PC-3 (cell line): Measurements from ENCODE around the gene ASTN2. TPM values are rescaled to one million over a fixed set of nuclear protein-coding genes. Genes with fewer than 3 reads are reported as not detected.
"Not testable (repeated sequence)": the region's sequence is repeated elsewhere in the genome, so short reads cannot be mapped to it uniquely, and the experiment has no call there.

Source experiments
- ATAC-seq: fragments of 200-7000 bp; cut with Tn5 transposase; 2 replicates; pipeline ENCODE4 v1.9.1; 2020; ENCODE audit warnings: mild to moderate bottlenecking, moderate library complexity
- BruUV-seq: library from RNA; stranded (reverse); fragments of 400-500 nt; replicated peaks from 2 replicates; lab custom pipeline; 2021; lab: Mats Ljungman, UMichigan
- CTCF ChIA-PET: fragments of 300-600 bp; sonication (Branson Sonifier 250); formaldehyde crosslinking; loops from one replicate; lab custom pipeline; 2022; ENCODE audit warnings: antibody characterized with exemption; lab: Charles Lee
- POLR2A ChIA-PET: fragments of 300-600 bp; sonication (Branson Sonifier 250); formaldehyde crosslinking; loops from one replicate; lab custom pipeline; 2022; ENCODE audit warnings: antibody characterized with exemption; ENCODE audit not compliant: unreplicated experiment; lab: Charles Lee
- DNase-seq: peaks from one replicate; pipeline ENCODE4 v3.0.0-alpha.2; 2015
- H2AFZ ChIP-seq: fragments of 300-600 bp; sonication (generic); 2 replicates; pipeline ENCODE4 v1.6.0; 2016; ENCODE audit warnings: antibody characterized with exemption, low read length
- H3F3A ChIP-seq: fragments of 300-600 bp; sonication (generic); one replicate; pipeline ENCODE4 v1.6.0; 2017; ENCODE audit warnings: antibody characterized with exemption, low read length, control low read depth, mild to moderate bottlenecking; ENCODE audit not compliant: unreplicated experiment
- H3K27ac ChIP-seq: fragments of 300-600 bp; sonication (generic); 2 replicates; pipeline ENCODE4 v1.5.1; 2016; ENCODE audit warnings: mild to moderate bottlenecking, low read length
- H3K27me3 ChIP-seq: fragments of 300-600 bp; sonication (generic); 2 replicates; pipeline ENCODE4 v1.6.1; 2016; ENCODE audit warnings: low read length, mixed read lengths
- H3K36me3 ChIP-seq: fragments of 300-600 bp; sonication (generic); 2 replicates; pipeline ENCODE4 v1.6.1; 2016; ENCODE audit warnings: low read depth, mixed run types, low read length, mixed read lengths
- H3K4me1 ChIP-seq: fragments of 300-600 bp; sonication (generic); 2 replicates; pipeline ENCODE4 v1.5.1; 2016; ENCODE audit warnings: low read length; ENCODE audit not compliant: insufficient read depth
- H3K4me2 ChIP-seq: fragments of 300-600 bp; sonication (generic); 2 replicates; pipeline ENCODE4 v1.6.0; 2016; ENCODE audit warnings: low read length
- H3K4me3 ChIP-seq: fragments of 300-600 bp; sonication (generic); 2 replicates; pipeline ENCODE4 v1.5.1; 2016; ENCODE audit warnings: mild to moderate bottlenecking, low read length, mixed read lengths
- H3K79me2 ChIP-seq: fragments of 300-600 bp; sonication (generic); 2 replicates; pipeline ENCODE4 v1.6.1; 2017; ENCODE audit warnings: low read length, mixed read lengths
- H3K9ac ChIP-seq: fragments of 300-600 bp; sonication (generic); 2 replicates; pipeline ENCODE4 v1.6.0; 2016; ENCODE audit warnings: mild to moderate bottlenecking, low read length
- H3K9me2 ChIP-seq: fragments of 300-600 bp; sonication (generic); replicated peaks from 2 replicates; pipeline ENCODE4 v1.6.1; 2016; ENCODE audit warnings: mixed run types, low read length, mixed read lengths
- H3K9me3 ChIP-seq: fragments of 300-600 bp; sonication (generic); 2 replicates; pipeline ENCODE4 v1.6.1; 2016; ENCODE audit warnings: low read length, mixed read lengths
- H4K20me1 ChIP-seq: fragments of 300-600 bp; sonication (generic); 2 replicates; pipeline ENCODE4 v1.6.1; 2016; ENCODE audit warnings: low read length, mixed read lengths
- CTCF ChIP-seq: fragments of 300-600 bp; sonication (generic); conservative IDR thresholded peaks from 2 replicates; pipeline ENCODE4 v1.5.1; 2017; ENCODE audit warnings: antibody characterized with exemption, low read depth, mild to moderate bottlenecking, low read length
- EZH2 ChIP-seq: fragments of 300-600 bp; sonication (generic); IDR thresholded peaks from one replicate; pipeline ENCODE4 v1.6.1; 2017; ENCODE audit warnings: antibody characterized with exemption, mild to moderate bottlenecking, low read length; ENCODE audit not compliant: unreplicated experiment
- EZH2phosphoT487 ChIP-seq: fragments of 300-600 bp; sonication (generic); IDR thresholded peaks from 2 replicates; pipeline ENCODE4 v1.6.1; 2018; ENCODE audit warnings: mild to moderate bottlenecking, antibody characterized with exemption, low read length, borderline replicate concordance
- intact Hi-C: fragments of 100-400 bp; cut with micrococcal nuclease; formaldehyde crosslinking; loops from 2 replicates; pipeline ENCODE4 v1.9.0; 2023
- total RNA-seq: library from RNA; depleted of rRNA; stranded (reverse); fragments of >200 nt; gene quantifications from 2 replicates; pipeline ENCODE4 v1.2.3, GENCODE V29; 2014

ASTN2 gene
- total RNA-seq, 1 experiment from 2014 or later = 3.5 TPM

- no peak overlapping the region for H3K4me2 ChIP-seq
- ChIA-PET POLR2A (no interaction called here), CTCF (no interaction called here)
- DNase-seq (peak; percentile 17), ATAC-seq (no peak)
- no peak overlapping the region for H3K4me3 ChIP-seq
- no peaks in the 10 kb centered on the region for H3F3A ChIP-seq
- BruUV-seq = no TSS peak
- no peak overlapping the region for H2AFZ ChIP-seq
- no peak overlapping the region for H3K9ac ChIP-seq
- H3K9me3 ChIP-seq = no peaks in the 10 kb centered on the region
- no peaks in the 10 kb centered on the region for H3K36me3 ChIP-seq
- H3K27ac ChIP-seq = no peak overlapping the region
- no peak for TF ChIP-seq EZH2
- TF ChIP-seq CTCF = no peak
- TF ChIP-seq EZH2phosphoT487 = no peak
- H3K4me1 ChIP-seq = no peaks in the 10 kb centered on the region
- no peaks in the 10 kb centered on the region for H3K27me3 ChIP-seq
- H4K20me1 ChIP-seq = no peaks in the 10 kb centered on the region
- intact Hi-C loops = no loop called here
- H3K9me2 ChIP-seq = no peaks in the 10 kb centered on the region
- no peaks in the 10 kb centered on the region for H3K79me2 ChIP-seq
Measured at GRCh38 chr9:116842658-116843057, 572.2 kb downstream of the ASTN2 start.

- BruUV-seq, H3K36me3 ChIP-seq, H3K79me2 ChIP-seq, H3K27me3 ChIP-seq, H3K4me3 ChIP-seq, H3K27ac ChIP-seq, H2AFZ ChIP-seq, H3K9me2 ChIP-seq, H3K9me3 ChIP-seq, DNase-seq, H3K9ac ChIP-seq, CTCF ChIA-PET, H3F3A ChIP-seq, ATAC-seq, intact Hi-C loops, H3K4me2 ChIP-seq, H4K20me1 ChIP-seq: not testable (repeated sequence)
- POLR2A ChIA-PET = interaction anchor here (0.7 kb wide), 1 partner anchor 14 kb away, joined by 30 read pairs; no protein-coding TSS in a partner anchor
- peaks cover 11% of the 10 kb centered on the region for H3K4me1 ChIP-seq
Measured at GRCh38 chr9:116838468-116838867, 576.4 kb downstream of the ASTN2 start.

- H3K4me2 ChIP-seq = peak overlapping the region; percentile 54
- 0 out of 2 replicates have a peak overlapping the region, but pooled peaks have one; percentile 18 for H3K4me3 ChIP-seq
- intact Hi-C loops = no loop called here
- H2AFZ ChIP-seq = no peak overlapping the region
- BruUV-seq = no TSS peak
- H3K9me2 ChIP-seq = no peaks in the 10 kb centered on the region
- POLR2A ChIA-PET = no interaction called here
- H3K4me1 ChIP-seq = peaks cover 11% of the 10 kb centered on the region
- CTCF ChIA-PET = no interaction called here
- no peaks in the 10 kb centered on the region for H3K36me3 ChIP-seq
- H3K9ac ChIP-seq = 0 out of 2 replicates have a peak overlapping the region, but pooled peaks have one; percentile 29
- H3K9me3 ChIP-seq = no peaks in the 10 kb centered on the region
- DNase-seq (peak; percentile 48), ATAC-seq (no peak)
- TF ChIP-seq EZH2phosphoT487 (no peak), CTCF (no peak), EZH2 (no peak)
- no peaks in the 10 kb centered on the region for H3K79me2 ChIP-seq
- H4K20me1 ChIP-seq = no peaks in the 10 kb centered on the region
- peak overlapping the region; percentile 56 for H3K27ac ChIP-seq
- H3K27me3 ChIP-seq = no peaks in the 10 kb centered on the region
- H3F3A ChIP-seq = no peaks in the 10 kb centered on the region
Measured at GRCh38 chr9:116837018-116837989, 577.6 kb downstream of the ASTN2 start.

- H4K20me1 ChIP-seq, POLR2A ChIA-PET: not testable (repeated sequence)
Measured at GRCh38 chr9:116830321-116830720, 584.5 kb downstream of the ASTN2 start.

More at GRCh38 chr9:116830321-116830720, 584.5 kb downstream of the ASTN2 start:
- H3K36me3 ChIP-seq, H3K27ac ChIP-seq, H3K79me2 ChIP-seq, ATAC-seq, H3K9me3 ChIP-seq, H3K4me2 ChIP-seq, H3K27me3 ChIP-seq, BruUV-seq, H3F3A ChIP-seq, intact Hi-C loops, H2AFZ ChIP-seq, H3K9me2 ChIP-seq, H3K9ac ChIP-seq, H3K4me1 ChIP-seq, DNase-seq, CTCF ChIA-PET, H3K4me3 ChIP-seq: not testable (repeated sequence)
